GM12865 (cell line): ENCODE data around the gene PCDHGA10.

Experiments
- DNase-seq: peaks from one replicate; pipeline ENCODE4 v3.0.0; 2010; ENCODE audit warnings: low read depth
- H3K4me3 ChIP-seq: 2 replicates; pipeline ENCODE4 v1.5.1; 2011; ENCODE audit warnings: mild to moderate bottlenecking, low read depth, low read length, control low read depth
- CTCF ChIP-seq: IDR thresholded peaks from 2 replicates; pipeline ENCODE4 v1.5.1; 2011; ENCODE audit warnings: low read length, control low read depth, low read depth, inconsistent platforms; ENCODE audit not compliant: insufficient read depth; ENCODE audit errors: missing control alignments

Gene PCDHGA10

GRCh38 chr5:141434006-141434405 lies 21.2 kb downstream of the PCDHGA10 start:
- no peak for TF ChIP-seq CTCF
- H3K4me3 ChIP-seq: no peak overlapping the region

DNA sequence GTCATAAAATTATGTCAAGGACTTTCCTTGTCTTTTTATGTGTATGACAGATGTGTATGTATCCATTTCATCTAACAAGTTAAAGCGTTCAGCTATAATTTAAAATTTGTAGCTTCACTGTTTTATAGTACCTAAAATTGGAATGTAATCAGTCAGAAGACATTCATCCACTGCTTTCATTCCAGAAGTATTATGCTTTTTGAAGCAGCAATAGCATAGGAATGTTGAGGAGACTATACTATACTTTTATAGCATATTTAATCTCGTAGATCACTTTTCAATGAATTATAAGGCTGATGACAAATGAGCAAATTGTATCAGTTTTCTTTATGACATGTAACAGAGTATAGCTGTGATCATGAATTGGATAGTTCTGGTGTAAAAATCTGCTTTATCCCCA lies 24.4 kb downstream of the PCDHGA10 start:
- no peak overlapping the region for H3K4me3 ChIP-seq
- DNase-seq: no peak
- TF ChIP-seq CTCF: no peak

More at GRCh38 chr5:141434006-141434405, 21.2 kb downstream of the PCDHGA10 start:
- no peak for DNase-seq

DNA sequence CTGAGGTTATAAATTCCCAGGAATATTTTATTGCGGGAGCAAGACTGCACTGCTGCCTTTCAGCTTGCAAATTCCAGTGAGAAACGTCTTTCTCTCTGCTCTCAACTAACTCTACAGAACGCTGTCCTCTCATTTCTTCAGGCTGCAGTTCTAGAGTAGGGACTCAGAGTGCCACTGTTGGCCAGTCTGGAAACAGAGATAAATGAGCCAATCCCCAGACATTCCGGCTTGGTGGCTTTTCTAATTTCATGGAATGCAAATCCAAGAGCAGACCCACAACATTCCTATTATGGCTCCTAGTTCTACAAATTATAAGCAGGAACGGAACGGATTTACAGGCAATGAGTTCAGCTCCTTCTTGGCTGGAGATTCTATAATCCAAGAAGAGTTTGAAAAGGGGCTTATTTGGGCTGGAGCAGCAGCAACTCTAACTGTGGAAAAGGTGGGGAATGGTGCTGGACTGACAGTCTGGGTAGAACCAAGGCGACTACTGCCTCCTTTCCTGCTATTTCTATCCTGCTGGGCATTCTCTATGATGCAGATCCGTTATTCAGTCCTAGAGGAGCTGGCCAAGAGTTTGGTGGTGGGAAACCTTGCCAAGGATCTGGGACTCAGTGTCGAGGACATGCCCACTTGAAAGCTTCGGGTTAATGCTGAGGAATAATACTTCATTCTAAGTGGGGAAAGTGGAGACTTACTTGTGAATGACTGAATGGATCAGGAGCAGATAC lies 26.8 kb downstream of the PCDHGA10 start:
- no peak for DNase-seq
- no peak for TF ChIP-seq CTCF

DNA sequence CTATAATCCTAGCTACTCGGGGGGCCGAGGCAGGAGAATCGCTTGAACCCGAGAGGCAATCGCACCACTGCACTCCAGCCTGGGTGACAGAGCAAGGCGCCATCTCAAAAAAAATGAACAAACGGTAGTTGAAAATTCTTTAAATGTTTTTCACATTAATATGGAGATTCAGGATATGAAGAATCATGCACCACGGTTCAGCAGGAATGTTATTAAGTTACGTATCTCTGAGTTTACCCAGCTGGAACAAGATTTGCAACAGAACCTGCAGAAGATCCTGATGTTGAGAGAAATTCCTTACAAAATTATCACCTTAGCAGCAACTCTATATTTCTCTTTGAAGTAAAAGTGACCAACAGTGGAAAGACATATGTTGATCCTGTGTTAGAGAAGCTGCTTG lies 27.6 kb downstream of the PCDHGA10 start:
- no peak for TF ChIP-seq CTCF

More for the DNA sequence above, 26.8 kb downstream of the PCDHGA10 start:
- no peak overlapping the region for H3K4me3 ChIP-seq

GRCh38 chr5:141441571-141442170 lies 28.9 kb downstream of the PCDHGA10 start:
- DNase-seq: no peak
- no peak overlapping the region for H3K4me3 ChIP-seq
- TF ChIP-seq CTCF: no peak

More for the DNA sequence above, 27.6 kb downstream of the PCDHGA10 start:
- no peak for DNase-seq
- no peak overlapping the region for H3K4me3 ChIP-seq

- no peak for TF ChIP-seq CTCF
- no peak overlapping the region for H3K4me3 ChIP-seq
- DNase-seq: no peak
Observed at GRCh38 chr5:141465351-141465750, 52.6 kb downstream of the PCDHGA10 start.
